Neural cell (in vitro differentiated cells): ENCODE data around the gene PUM1. TPM values are rescaled to one million over a fixed set of nuclear protein-coding genes. Genes with fewer than 3 reads are reported as not detected.

Source experiments
- H2AFZ ChIP-seq: fragments of 200-600, 300-800 bp; sonication (generic), shearing (Covaris generic); 2 replicates; pipeline ENCODE4 v1.6.0; 2014; ENCODE audit warnings: low read depth, mild to moderate bottlenecking, antibody characterized with exemption, low read length, moderate library complexity
- H3F3A ChIP-seq: fragments of 200-600 bp; shearing (Covaris generic); 2 replicates; pipeline ENCODE4 v1.6.1; 2016; ENCODE audit warnings: mild to moderate bottlenecking, moderate library complexity, mixed read lengths, antibody characterized with exemption, low read length; ENCODE audit not compliant: insufficient read depth, poor library complexity, severe bottlenecking
- H3K27ac ChIP-seq: fragments of 200-600, 300-800 bp; sonication (generic), shearing (Covaris generic); 2 replicates; pipeline ENCODE4 v1.5.1; 2014; ENCODE audit warnings: mild to moderate bottlenecking, low read length, moderate library complexity
- H3K27me3 ChIP-seq: fragments of 300-800, 200-600 bp; sonication (generic), shearing (Covaris generic); 2 replicates; pipeline ENCODE4 v1.6.0; 2014; ENCODE audit warnings: mild to moderate bottlenecking, low read depth, low read length, moderate library complexity; ENCODE audit not compliant: insufficient read depth
- H3K36me3 ChIP-seq: fragments of 300-800, 200-600 bp; sonication (generic), shearing (Covaris generic); 2 replicates; pipeline ENCODE4 v1.5.1; 2014; ENCODE audit warnings: mild to moderate bottlenecking, antibody characterized with exemption, low read length, moderate library complexity; ENCODE audit not compliant: insufficient read depth
- H3K4me2 ChIP-seq: fragments of 300-800, 200-600 bp; sonication (generic), shearing (Covaris generic); 2 replicates; pipeline ENCODE4 v1.6.0; 2014; ENCODE audit warnings: mild to moderate bottlenecking, low read length
- H3K4me3 ChIP-seq: fragments of 300-800, 200-600 bp; sonication (generic), shearing (Covaris generic); 2 replicates; pipeline ENCODE4 v1.5.1; 2014; ENCODE audit warnings: mild to moderate bottlenecking, low read length, moderate library complexity
- H3K79me2 ChIP-seq: fragments of 200-600 bp; shearing (Covaris generic); replicated peaks from 2 replicates; pipeline ENCODE4 v1.6.0; 2014; ENCODE audit warnings: mild to moderate bottlenecking, low read length, moderate library complexity; ENCODE audit not compliant: insufficient read depth
- H3K9ac ChIP-seq: fragments of 300-800, 200-600 bp; sonication (generic), shearing (Covaris generic); 2 replicates; pipeline ENCODE4 v1.6.1; 2016; ENCODE audit warnings: mild to moderate bottlenecking, low read length, mixed read lengths
- H3K9me2 ChIP-seq: fragments of 200-600 bp; shearing (Covaris generic); 2 replicates; pipeline ENCODE4 v1.6.1; 2016; ENCODE audit warnings: mild to moderate bottlenecking, low read length, mixed read lengths; ENCODE audit not compliant: insufficient read depth
- H3K9me3 ChIP-seq: fragments of 200-600, 300-800 bp; sonication (generic), shearing (Covaris generic); 2 replicates; pipeline ENCODE4 v1.6.1; 2016; ENCODE audit warnings: mild to moderate bottlenecking, mixed run types, low read length, moderate library complexity, mixed read lengths
- H4K20me1 ChIP-seq: fragments of 200-600 bp; shearing (Covaris generic); 2 replicates; pipeline ENCODE4 v1.6.1; 2016; ENCODE audit warnings: mild to moderate bottlenecking, mixed run types; ENCODE audit not compliant: insufficient read depth
- CTCF ChIP-seq: fragments of 450-650 bp; IDR thresholded peaks from 2 replicates; pipeline ENCODE4 v1.5.1; 2014; ENCODE audit warnings: antibody characterized with exemption, mild to moderate bottlenecking, moderate library complexity; ENCODE audit not compliant: poor library complexity, severe bottlenecking
- EP300 ChIP-seq: fragments of 450-650 bp; conservative IDR thresholded peaks from 2 replicates; pipeline ENCODE4 v1.6.1; 2014; ENCODE audit warnings: antibody characterized with exemption, mild to moderate bottlenecking, moderate library complexity; ENCODE audit not compliant: poor library complexity, severe bottlenecking
- EZH2 ChIP-seq: fragments of 200-600, 300-800 bp; shearing (Covaris generic), sonication (generic); IDR thresholded peaks from 2 replicates; pipeline ENCODE4 v1.6.1; 2014; ENCODE audit warnings: antibody characterized with exemption, low read length, borderline replicate concordance, mild to moderate bottlenecking; ENCODE audit not compliant: insufficient read depth, poor library complexity, severe bottlenecking
- MXI1 ChIP-seq: fragments of 450-650 bp; conservative IDR thresholded peaks from 2 replicates; pipeline ENCODE4 v1.6.1; 2014; ENCODE audit warnings: antibody characterized with exemption, mild to moderate bottlenecking; ENCODE audit not compliant: poor library complexity, severe bottlenecking
- POLR2AphosphoS5 ChIP-seq: IDR thresholded peaks from 2 replicates; pipeline ENCODE4 v1.6.1; 2012
- RAD21 ChIP-seq: fragments of 450-650 bp; conservative IDR thresholded peaks from 2 replicates; pipeline ENCODE4 v1.6.1; 2014; ENCODE audit warnings: antibody characterized with exemption, mild to moderate bottlenecking, moderate library complexity
- REST ChIP-seq: IDR thresholded peaks from 2 replicates; pipeline ENCODE4 v1.6.1; 2012; ENCODE audit warnings: borderline replicate concordance
- SMC3 ChIP-seq: fragments of 450-650 bp; conservative IDR thresholded peaks from 2 replicates; pipeline ENCODE4 v1.6.1; 2014; ENCODE audit warnings: antibody characterized with exemption, mild to moderate bottlenecking, moderate library complexity; ENCODE audit not compliant: poor library complexity
- TAF1 ChIP-seq: IDR thresholded peaks from 2 replicates; pipeline ENCODE4 v1.6.1; 2012; ENCODE audit warnings: low read depth
- polyA plus RNA-seq: library from polyadenylated mRNA; depleted of rRNA; stranded (reverse); fragments of >200 nt; gene quantifications from 2 replicates; pipeline ENCODE4 v1.2.3, GENCODE V29; 2014

Gene PUM1
- polyA plus RNA-seq, 1 donor from 2014 or later, result 60.8 TPM

- no peaks in the 10 kb centered on the region for H3F3A ChIP-seq
- TF ChIP-seq POLR2AphosphoS5 (no peak), REST (no peak), MXI1 (no peak), EP300 (no peak), RAD21 (no peak), SMC3 (no peak), EZH2 (no peak), CTCF (no peak), TAF1 (no peak)
- no peak overlapping the region for H3K27ac ChIP-seq
- no peak overlapping the region for H3K4me3 ChIP-seq
- no peak overlapping the region for H3K4me2 ChIP-seq
- H3K36me3 ChIP-seq, result no peaks in the 10 kb centered on the region
- no peak overlapping the region for H3K9ac ChIP-seq
- H3K79me2 ChIP-seq, result no peaks in the 10 kb centered on the region
- H4K20me1 ChIP-seq, result no peaks in the 10 kb centered on the region
- H3K9me2 ChIP-seq, result no peaks in the 10 kb centered on the region
- H3K27me3 ChIP-seq, result no peaks in the 10 kb centered on the region
- no peak overlapping the region for H2AFZ ChIP-seq
- no peaks in the 10 kb centered on the region for H3K9me3 ChIP-seq
These were observed 37.0 kb upstream of the PUM1 start for GRCh38 chr1:31102501-31102950.

- no peak overlapping the region for H3K27ac ChIP-seq
- H4K20me1 ChIP-seq, result no peaks in the 10 kb centered on the region
- H3K9me3 ChIP-seq, result no peaks in the 10 kb centered on the region
- H3K9me2 ChIP-seq, result no peaks in the 10 kb centered on the region
- H3K36me3 ChIP-seq, result no peaks in the 10 kb centered on the region
- no peaks in the 10 kb centered on the region for H3K27me3 ChIP-seq
- H2AFZ ChIP-seq, result no peak overlapping the region
- H3K4me3 ChIP-seq, result no peak overlapping the region
- no peaks in the 10 kb centered on the region for H3F3A ChIP-seq
- no peak for TF ChIP-seq CTCF
- H3K4me2 ChIP-seq, result no peak overlapping the region
- H3K9ac ChIP-seq, result no peak overlapping the region
- H3K79me2 ChIP-seq, result no peaks in the 10 kb centered on the region
These were observed 35.6 kb upstream of the PUM1 start for GRCh38 chr1:31101147-31101502.
